Activated CD8-positive, alpha-beta memory T cell treated with anti-CD3 and anti-CD28 coated beads for 4 hours (primary cell): ENCODE measurements around the gene SRRM2.
"Not testable (repeated sequence)": the region's sequence is repeated elsewhere in the genome, so short reads cannot be mapped to it uniquely, and the experiment has no call there.

Source experiments
- DNase-seq, 2 donors: peaks; one replicate each; pipeline ENCODE4 v3.0.0-alpha.2; 2020; ENCODE audit warnings: low read depth in 2 of 2

Gene SRRM2

GRCh38 chr16:2715064-2715463, 37.4 kb upstream of the SRRM2 start:
- DNase-seq = no peak

- DNase-seq = peak; percentile 70 to 71
Observed at GRCh38 chr16:2715519-2715918, 36.9 kb upstream of the SRRM2 start.

GRCh38 chr16:2715966-2716885, 36.2 kb upstream of the SRRM2 start:
- DNase-seq = no peak

- DNase-seq = no peak
Observed at GRCh38 chr16:2716948-2717347, 35.5 kb upstream of the SRRM2 start.

GRCh38 chr16:2717383-2718263, 34.8 kb upstream of the SRRM2 start:
- no peak for DNase-seq

- DNase-seq = no peak
Observed at GRCh38 chr16:2719328-2720063, 32.9 kb upstream of the SRRM2 start.

- DNase-seq = no peak
Observed at GRCh38 chr16:2720064-2720457, 32.4 kb upstream of the SRRM2 start, which contains the start of gene PRSS27. TSS of gene PRSS27 (minus strand) at chr16:2720224. CDS start at chr16:2720160, 64 bp downstream.

GRCh38 chr16:2720719-2721633, 31.5 kb upstream of the SRRM2 start:
- DNase-seq = peak; percentile 58 to 65

- not testable (repeated sequence) for DNase-seq
Observed at GRCh38 chr16:2721634-2722173, 30.7 kb upstream of the SRRM2 start.

- no peak for DNase-seq
Observed at GRCh38 chr16:2724088-2724676, 28.3 kb upstream of the SRRM2 start.

- no peak for DNase-seq
Observed at GRCh38 chr16:2724816-2725348, 27.6 kb upstream of the SRRM2 start.

- no peak for DNase-seq
Observed at GRCh38 chr16:2726923-2727322, 25.5 kb upstream of the SRRM2 start.

GRCh38 chr16:2728034-2728433, 24.4 kb upstream of the SRRM2 start:
- no peak for DNase-seq

- DNase-seq = no peak
Observed at GRCh38 chr16:2734844-2735515, 17.5 kb upstream of the SRRM2 start.

GRCh38 chr16:2736476-2737237, 15.8 kb upstream of the SRRM2 start:
- no peak for DNase-seq

GRCh38 chr16:2737238-2737605, 15.2 kb upstream of the SRRM2 start:
- no peak for DNase-seq

- DNase-seq = no peak
Observed at GRCh38 chr16:2737895-2738418, 14.5 kb upstream of the SRRM2 start.

- no peak for DNase-seq
Observed at GRCh38 chr16:2738615-2739014, 13.8 kb upstream of the SRRM2 start.
